HG03342 (cell line): Measurements from ENCODE around the gene PIK3C2B.
A peak's percentile ranks its signal among the peaks of the same experiment; 100 is the strongest.
"Not testable (repeated sequence)": the region's sequence is repeated elsewhere in the genome, so short reads cannot be mapped to it uniquely, and the experiment has no call there.

Experiments
- ATAC-seq: cut with Tn5 transposase; IDR thresholded peaks from one replicate; pipeline ENCODE4 v1.9.1; 2021; ENCODE audit warnings: mild to moderate bottlenecking, moderate library complexity; ENCODE audit not compliant: unreplicated experiment

The PIK3C2B gene

GRCh38 chr1:204509186-204509635 lies 14.6 kb upstream of the PIK3C2B start:
- ATAC-seq, result no peak

DNA sequence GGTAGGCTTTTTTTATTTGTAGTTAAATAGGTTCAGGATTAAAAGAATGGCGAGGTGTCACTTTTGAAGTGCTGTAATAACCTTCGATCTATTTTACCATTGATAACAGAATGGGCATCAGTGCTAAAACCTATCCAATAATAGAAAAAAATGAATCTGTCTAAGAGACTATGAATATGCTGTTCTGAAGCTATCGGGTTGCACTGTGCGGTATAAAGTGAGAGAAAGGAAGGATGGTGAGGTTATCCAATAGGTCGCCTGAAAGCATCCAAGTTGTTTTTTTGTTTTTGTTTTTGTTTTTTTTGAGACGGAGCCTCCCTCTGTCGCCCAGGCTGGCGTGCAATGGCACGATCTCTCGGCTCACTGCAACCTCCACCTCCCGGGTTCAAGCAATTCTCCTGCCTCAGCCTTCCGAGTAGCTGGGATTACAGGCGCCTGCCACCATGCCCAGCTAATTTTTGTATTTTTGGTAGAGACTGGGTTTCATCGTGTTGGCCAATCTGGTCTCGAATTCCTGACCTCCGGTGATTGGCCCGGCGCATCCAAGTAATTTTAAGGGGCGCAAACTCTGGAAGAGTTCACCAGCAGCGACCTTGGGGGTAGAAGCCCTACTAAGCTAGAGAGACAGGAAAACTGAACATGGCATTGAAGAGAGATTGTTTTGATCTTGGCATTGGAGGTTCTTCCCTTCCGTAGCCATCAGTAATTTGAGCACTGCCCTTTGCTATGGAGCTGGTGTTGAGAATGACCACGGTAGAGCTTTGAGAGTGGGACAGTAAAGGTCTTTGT lies 12.9 kb upstream of the PIK3C2B start:
- peak; percentile 8 for ATAC-seq

GRCh38 chr1:204506969-204507316 lies 12.3 kb upstream of the PIK3C2B start:
- peak; percentile 47 for ATAC-seq

DNA sequence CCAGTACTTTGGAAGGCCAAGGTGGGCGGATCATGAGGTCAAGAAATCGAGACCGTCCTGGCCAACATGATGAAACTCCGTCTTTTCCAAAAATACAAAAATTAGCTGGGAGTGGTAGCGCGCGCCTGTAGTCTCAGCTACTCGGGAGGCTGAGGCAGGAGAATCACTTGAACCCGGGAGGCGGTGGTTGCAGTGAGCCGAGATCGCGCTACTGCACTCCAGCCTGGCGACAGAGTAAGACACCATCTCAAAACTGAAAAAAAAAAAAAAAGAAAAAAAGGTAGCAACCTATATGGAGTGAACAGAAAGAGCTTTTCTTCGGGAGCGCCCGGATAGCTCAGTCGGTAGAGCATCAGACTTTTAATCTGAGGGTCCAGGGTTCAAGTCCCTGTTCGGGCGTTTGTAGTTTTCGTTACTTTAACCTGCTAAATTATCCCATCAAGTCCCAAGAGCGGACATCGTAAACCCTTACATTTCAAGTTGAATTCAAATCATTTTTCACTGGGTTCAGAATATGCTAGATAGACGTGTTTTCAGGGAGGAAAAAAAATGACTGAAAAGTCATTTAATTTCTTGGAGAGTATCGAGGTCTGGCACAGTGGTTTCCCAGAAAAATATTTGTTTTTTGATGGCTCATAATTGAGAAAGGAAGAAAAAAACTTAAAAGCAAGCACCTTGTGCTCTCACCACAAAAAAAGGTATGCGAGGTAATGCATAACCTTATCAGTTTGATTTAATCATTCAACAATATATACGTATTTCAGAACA lies 11.8 kb upstream of the PIK3C2B start:
- peak; percentile 62 for ATAC-seq

DNA sequence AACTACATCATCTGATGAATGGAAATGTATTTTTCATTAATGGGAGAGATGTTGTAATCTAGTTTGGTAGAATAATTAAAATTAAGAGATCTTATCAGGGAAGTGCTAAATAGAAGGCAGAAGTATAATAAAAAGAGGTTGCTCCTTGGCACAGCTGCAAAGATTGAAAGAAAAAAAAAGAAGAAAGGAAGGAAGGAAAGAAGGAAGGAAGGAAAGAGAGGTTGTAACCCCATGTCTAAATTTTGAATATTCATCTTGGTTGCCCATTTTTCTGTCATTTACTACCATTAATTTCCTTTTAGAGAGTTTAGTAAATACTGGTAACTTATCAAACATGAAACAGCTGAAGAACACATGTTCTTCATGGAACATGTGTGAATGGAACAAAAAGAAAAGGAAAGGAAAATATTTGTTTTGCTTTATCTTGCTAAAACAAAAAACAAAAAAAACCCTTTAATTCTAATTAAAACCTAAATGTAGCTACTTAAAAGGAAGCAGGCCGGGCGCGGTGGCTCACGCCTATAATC lies 11.1 kb upstream of the PIK3C2B start:
- no peak for ATAC-seq

DNA sequence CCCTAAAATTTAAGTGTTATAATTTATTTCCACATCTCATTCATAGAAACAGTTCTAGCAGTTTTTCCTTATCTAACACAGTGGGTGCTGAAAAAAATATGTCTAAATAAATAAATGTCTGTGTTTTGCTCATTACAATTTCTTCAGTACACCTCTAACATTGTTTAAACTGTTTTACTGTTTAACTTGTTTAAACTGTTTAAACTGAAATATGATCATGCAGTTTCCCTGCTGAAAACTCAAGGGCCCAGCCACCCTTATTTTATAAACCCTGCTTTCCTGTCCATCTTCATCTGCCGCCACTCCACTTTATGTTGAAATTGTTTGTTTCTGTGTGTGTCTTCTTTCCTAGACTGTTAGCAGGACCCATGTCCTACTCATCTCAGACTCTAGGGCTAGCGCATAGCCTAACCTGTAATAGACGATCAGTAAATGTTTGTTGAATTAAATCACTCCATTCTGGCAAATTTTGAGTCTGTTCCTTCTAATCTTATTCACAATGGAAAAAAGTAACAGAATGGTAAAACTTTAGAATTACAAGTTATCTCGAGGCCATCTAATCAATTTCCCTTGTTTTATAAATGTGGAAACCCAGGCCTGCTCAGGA lies 9.4 kb upstream of the PIK3C2B start:
- ATAC-seq, result no peak

GRCh38 chr1:204503122-204503912 lies 8.7 kb upstream of the PIK3C2B start:
- ATAC-seq, result no peak

GRCh38 chr1:204502241-204502640 lies 7.6 kb upstream of the PIK3C2B start:
- no peak for ATAC-seq

- ATAC-seq, result no peak
These were observed 5.2 kb upstream of the PIK3C2B start for GRCh38 chr1:204499511-204500468.

GRCh38 chr1:204498981-204499380 lies 4.4 kb upstream of the PIK3C2B start:
- no peak for ATAC-seq

GRCh38 chr1:204495777-204496176 lies 1.2 kb upstream of the PIK3C2B start:
- no peak for ATAC-seq

DNA sequence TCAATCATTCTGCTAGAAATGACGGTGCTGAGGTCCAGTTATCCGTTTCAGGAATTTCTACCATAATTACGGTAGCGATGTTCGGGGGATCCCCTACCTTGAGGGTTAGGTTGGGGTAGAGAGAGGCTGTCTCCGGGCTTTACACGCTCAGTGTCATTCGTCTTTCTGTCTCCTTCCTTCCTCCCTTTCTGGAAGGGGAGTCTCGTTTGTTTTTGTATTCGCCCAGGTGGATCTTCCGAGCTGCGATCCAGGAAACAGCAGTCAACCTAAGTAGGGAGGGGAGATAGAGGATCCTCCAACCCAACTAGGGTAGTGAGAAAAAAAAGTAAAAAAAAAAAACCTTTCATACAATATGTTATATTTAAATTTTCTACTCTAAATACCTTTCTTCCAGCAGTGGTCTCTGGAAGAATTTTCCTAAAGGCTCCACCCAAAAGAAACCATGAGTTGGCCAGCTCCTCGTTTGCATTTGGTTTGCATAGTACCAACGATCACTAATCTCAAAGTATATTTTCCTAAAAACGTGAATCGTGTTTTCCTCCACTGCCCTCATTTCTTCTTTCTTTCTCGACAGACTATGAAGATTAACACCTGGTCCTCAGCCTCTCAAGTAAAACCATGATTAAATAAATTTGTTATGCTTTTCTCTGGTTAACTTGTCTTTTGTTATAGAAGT lies 611 bp upstream of the PIK3C2B start:
- peak; percentile 19 for ATAC-seq

- peak; percentile 26 for ATAC-seq
These were observed 673 bp downstream of the PIK3C2B start for GRCh38 chr1:204493984-204494280.

DNA sequence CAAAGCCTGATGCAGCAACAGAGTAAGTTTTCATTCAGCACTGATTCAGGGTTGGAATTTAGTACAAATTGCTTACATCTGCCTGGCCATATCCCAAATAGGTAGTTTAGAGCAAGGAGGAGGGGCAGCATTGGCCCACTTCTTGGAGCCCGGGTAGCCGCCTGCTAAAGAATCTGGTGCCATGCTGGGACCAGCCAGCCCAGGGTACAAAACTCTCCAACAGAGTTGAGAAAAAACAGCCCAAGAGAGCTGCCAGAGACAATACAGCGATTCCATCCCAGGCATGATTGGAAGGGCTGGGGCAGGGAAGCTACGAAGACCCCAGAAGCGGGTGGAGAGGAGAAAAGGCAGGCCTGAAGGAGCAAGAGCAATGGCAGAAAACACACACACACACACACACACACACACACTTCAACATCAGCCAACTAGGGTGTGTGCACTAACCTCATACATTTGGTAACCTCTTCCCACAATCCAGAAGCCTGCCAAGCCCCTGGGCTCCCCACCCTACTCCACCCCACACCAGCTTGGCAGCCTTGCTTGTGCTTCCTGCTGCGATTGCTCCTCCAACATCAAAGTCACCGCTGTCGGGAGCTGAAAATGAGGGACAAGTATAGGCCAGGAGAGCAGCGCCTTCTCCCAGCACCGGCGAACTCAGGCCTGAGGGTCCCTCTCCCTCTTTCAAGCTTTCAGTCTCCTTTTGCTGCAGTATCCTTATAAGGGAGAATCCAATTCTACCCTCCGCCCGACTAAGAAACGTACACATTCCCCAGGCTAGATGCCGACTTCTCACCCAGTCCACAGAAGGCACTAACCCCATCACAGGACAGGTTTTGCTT lies 1.2 kb downstream of the PIK3C2B start:
- peak; percentile 2 for ATAC-seq

DNA sequence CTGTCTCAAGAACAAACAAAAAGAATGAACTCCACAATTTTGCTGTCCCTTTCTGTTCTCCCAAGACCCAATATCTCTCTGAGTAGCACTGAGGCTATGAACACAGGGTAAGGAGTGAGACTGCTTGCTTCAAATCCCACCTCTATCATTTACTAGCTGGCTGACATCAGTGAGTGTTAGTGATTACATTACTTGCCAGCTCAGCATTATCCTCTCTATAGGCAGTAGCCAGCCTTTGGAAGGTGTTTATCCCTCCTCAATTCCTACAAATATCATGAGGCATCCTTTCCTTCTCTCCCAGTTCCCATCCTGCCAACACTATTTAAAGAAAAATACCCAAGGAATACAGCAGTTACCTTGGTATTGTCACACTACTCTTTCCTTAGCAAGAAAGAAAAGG lies 3.0 kb downstream of the PIK3C2B start:
- no peak for ATAC-seq

DNA sequence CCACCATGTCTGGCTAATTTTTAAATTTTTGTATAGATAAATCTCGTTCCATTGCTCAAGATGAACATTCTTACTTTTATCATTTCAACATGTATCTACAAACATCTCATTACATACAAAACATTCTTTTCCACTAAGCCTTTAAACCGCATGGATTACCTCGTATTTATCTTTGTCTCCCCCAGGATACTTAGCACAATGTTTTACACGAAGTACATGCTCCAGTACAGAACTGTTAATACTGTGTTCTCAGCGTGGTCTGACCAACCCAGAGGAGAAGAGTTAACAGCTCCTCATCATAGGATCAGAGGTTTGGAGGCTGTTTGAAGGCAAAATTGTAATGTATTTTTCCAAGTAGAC lies 7.4 kb downstream of the PIK3C2B start:
- ATAC-seq, result no peak

- ATAC-seq, result not testable (repeated sequence)
These were observed 7.9 kb downstream of the PIK3C2B start for GRCh38 chr1:204486513-204487255.

DNA sequence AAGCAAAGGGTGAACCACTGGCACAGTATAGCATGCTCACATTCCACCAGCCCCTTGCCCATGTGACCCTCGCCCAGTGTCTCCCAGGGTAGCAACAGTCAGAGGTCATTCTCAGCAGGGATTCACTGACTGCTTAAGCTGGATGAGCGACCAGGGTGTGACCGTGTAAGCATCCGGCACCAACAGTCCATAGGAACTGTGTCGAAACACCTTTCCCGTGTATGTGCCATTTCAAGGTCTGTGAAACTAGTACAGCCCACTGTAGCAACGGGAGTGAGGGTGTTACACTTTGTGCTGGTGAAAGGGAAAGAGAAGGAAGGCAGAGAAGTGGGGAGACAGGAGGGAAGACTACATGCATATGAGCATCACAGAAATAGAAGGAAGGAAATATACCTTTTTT lies 10.8 kb downstream of the PIK3C2B start:
- no peak for ATAC-seq
